ENCODE results near the gene AAMDC. TPM values are rescaled to one million over a fixed set of nuclear protein-coding genes. Genes with fewer than 3 reads are reported as not detected.
A peak's percentile ranks its signal among the peaks of the same experiment; 100 is the strongest.

Gene AAMDC
- total RNA-seq (44.7 TPM), polyA plus RNA-seq (ENCODE audit: insufficient read depth in 1 of 8, insufficient read length in 8 of 8, low replicate concordance in 1 of 8) (10 to 100 TPM; 37.0 to 48.3 (median 42.6) TPM)
- long read RNA-seq, donor 1, transcript AAMDC-202 (4 exons, 531 nt): major isoform, 8 of 10 reads
- long read RNA-seq, donor 1, partial matches to known transcripts: 0 of 10 reads
- long read RNA-seq, donor 1, other reads (novel, unspliced or antisense): 0 of 10 reads
- long read RNA-seq, donor 2, partial matches to known transcripts: 0 of 1 reads
- long read RNA-seq, donor 2, other reads (novel, unspliced or antisense): 0 of 1 reads
- long read RNA-seq, donor 3, transcript AAMDC-206 (5 exons, 579 nt): minor isoform, 5 of 33 reads
- long read RNA-seq, donor 3, transcript AAMDC-202 (4 exons, 531 nt): major isoform, 7 of 33 reads
- long read RNA-seq, donor 3, partial matches to known transcripts: 21 of 33 reads
- long read RNA-seq, donor 3, other reads (novel, unspliced or antisense): 0 of 33 reads
- long read RNA-seq, donor 4, transcript AAMDC-202 (4 exons, 531 nt): major isoform, 9 of 16 reads
- long read RNA-seq, donor 4, transcript AAMDC-206 (5 exons, 579 nt): minor isoform, 6 of 16 reads
- long read RNA-seq, donor 4, partial matches to known transcripts: 0 of 16 reads
- long read RNA-seq, donor 4, other reads (novel, unspliced or antisense): 0 of 16 reads
- long read RNA-seq, donor 5, transcript AAMDC-202 (4 exons, 531 nt): major isoform, 15 of 34 reads
- long read RNA-seq, donor 5, partial matches to known transcripts: 14 of 34 reads
- long read RNA-seq, donor 5, other reads (novel, unspliced or antisense): 0 of 34 reads
- long read RNA-seq, donor 6, transcript AAMDC-206 (5 exons, 579 nt): minor isoform, 19 of 68 reads
- long read RNA-seq, donor 6, transcript AAMDC-202 (4 exons, 531 nt): major isoform, 26 of 68 reads
- long read RNA-seq, donor 6, partial matches to known transcripts: 22 of 68 reads
- long read RNA-seq, donor 6, other reads (novel, unspliced or antisense): 0 of 68 reads
- long read RNA-seq, donor 7, transcript AAMDC-206 (5 exons, 579 nt): minor isoform, 9 of 33 reads
- long read RNA-seq, donor 7, transcript AAMDC-202 (4 exons, 531 nt): major isoform, 23 of 33 reads
- long read RNA-seq, donor 7, partial matches to known transcripts: 0 of 33 reads
- long read RNA-seq, donor 7, other reads (novel, unspliced or antisense): 0 of 33 reads
- long read RNA-seq, donor 8, transcript AAMDC-202 (4 exons, 531 nt): major isoform, 8 of 16 reads
- long read RNA-seq, donor 8, transcript AAMDC-206 (5 exons, 579 nt): minor isoform, 7 of 16 reads
- long read RNA-seq, donor 8, partial matches to known transcripts: 0 of 16 reads
- long read RNA-seq, donor 8, other reads (novel, unspliced or antisense): 0 of 16 reads
- long read RNA-seq, donor 9, transcript AAMDC-202 (4 exons, 531 nt): major isoform, 16 of 23 reads
- long read RNA-seq, donor 9, transcript AAMDC-206 (5 exons, 579 nt): minor isoform, 7 of 23 reads
- long read RNA-seq, donor 9, partial matches to known transcripts: 0 of 23 reads
- long read RNA-seq, donor 9, other reads (novel, unspliced or antisense): 0 of 23 reads
- long read RNA-seq, donor 10, transcript AAMDC-206 (5 exons, 579 nt): minor isoform, 8 of 652 reads
- long read RNA-seq, donor 10, transcript AAMDC-202 (4 exons, 531 nt): major isoform, 18 of 652 reads
- long read RNA-seq, donor 10, partial matches to known transcripts: 615 of 652 reads
- long read RNA-seq, donor 10, other reads (novel, unspliced or antisense): 11 of 652 reads
- long read RNA-seq, donor 11, transcript AAMDC-202 (4 exons, 531 nt): major isoform, 14 of 34 reads
- long read RNA-seq, donor 11, transcript AAMDC-206 (5 exons, 579 nt): major isoform, 14 of 34 reads
- long read RNA-seq, donor 11, partial matches to known transcripts: 5 of 34 reads
- long read RNA-seq, donor 11, other reads (novel, unspliced or antisense): 0 of 34 reads

DNA sequence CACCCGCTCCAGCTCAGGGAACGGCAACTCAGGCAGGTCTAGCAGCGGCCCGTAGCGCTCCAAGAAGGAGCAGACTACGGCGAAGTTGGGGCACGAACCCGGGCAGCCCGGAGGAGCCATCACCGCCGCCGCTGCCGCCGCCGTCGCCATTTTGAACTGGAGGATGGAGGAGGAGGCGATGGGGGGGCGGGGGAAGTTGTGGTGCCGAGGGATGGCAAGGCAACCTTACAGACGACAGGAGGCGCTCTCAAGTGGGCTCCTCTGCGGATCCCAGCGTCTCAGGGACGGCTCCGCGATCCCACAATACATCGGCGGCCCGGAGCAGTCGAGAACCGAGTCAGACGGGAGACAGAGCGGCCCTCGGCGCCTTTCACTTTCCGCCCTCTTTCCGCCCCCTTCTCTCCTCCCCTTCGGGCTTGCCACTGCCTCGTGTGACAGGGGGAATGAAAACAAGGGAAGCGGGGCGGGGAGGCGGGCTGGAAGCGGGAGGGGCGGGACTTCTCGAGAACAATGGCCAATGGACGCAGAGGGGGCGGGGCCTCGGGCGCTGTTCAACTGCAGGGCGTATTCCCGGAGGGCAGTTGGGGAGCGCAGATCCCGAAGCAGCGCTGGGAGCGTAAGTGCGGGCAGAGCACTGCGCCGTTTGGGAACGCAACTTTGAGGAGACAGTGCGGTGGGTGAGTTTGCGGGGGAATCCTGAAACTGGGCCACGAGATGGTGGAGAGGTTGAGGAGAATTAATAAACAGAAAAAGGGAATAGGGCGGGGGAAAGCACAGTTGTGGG lies at the start of gene AAMDC, which contains the start of gene RSF1:
TSS of gene AAMDC (plus strand) at position 580 of the 784 bp plus-strand sequence. CDS start 21,353 bp downstream, outside the sequence.
TSS of gene RSF1 (minus strand) at position 158 of the 784 bp plus-strand sequence. CDS start at position 150, 8 bp downstream.
- no peaks in the 10 kb centered on the region for H3K36me3 ChIP-seq (ENCODE audit: control insufficient read depth, insufficient read depth, low read length)
- peak within 1 kb of the TSS; percentile 97 for H3K27ac ChIP-seq (ENCODE audit: low read length)
- peak within 1 kb of the TSS; percentile 99 for H3K4me3 ChIP-seq (ENCODE audit: low read length)
- H3K27me3 ChIP-seq (ENCODE audit: control insufficient read depth, insufficient read depth, low read length): no peaks in the 10 kb centered on the region
- H3K9me3 ChIP-seq (replicated peaks; ENCODE audit: control insufficient read depth, low read depth, low read length): no peaks in the 10 kb centered on the region
- H3K4me1 ChIP-seq (ENCODE audit: control insufficient read depth, insufficient read depth, low read length): peaks cover 11% of the 10 kb centered on the region
- peak; percentile 100 for DNase-seq
- under 1% methylated on average over 49 of the region's 64 CpGs for WGBS (ENCODE audit: insufficient coverage)

DNA sequence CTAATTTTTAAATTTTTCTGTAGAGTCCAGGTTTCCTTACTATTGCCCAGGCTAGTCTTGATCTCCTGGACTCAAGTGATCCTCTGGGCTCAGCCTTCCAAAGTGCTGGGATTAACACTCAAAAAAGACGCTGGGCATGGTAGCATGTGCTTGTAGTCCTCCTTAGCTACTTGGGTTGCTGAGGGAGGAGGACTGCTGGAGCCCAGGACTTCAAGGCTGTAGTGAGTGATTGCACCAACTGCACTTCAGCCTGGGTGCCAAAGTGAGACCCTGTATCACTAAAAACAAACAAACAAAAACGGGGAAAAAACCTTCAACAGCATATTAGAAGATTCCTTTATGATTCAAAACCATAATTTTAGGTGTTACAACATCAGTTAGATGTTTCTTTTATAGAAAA lies 45.0 kb upstream of the AAMDC start:
- no CpG with 5 or more reads among the region's 2 CpGs for WGBS (ENCODE audit: insufficient coverage)
- Histone ChIP-seq H3K27me3 (ENCODE audit: control insufficient read depth, insufficient read depth, low read length) (no peaks in the 10 kb centered on the region), H3K4me1 (ENCODE audit: control insufficient read depth, insufficient read depth, low read length) (no peaks in the 10 kb centered on the region), H3K9me3 (replicated peaks; ENCODE audit: control insufficient read depth, low read depth, low read length) (no peaks in the 10 kb centered on the region), H3K4me3 (ENCODE audit: low read length) (no peak overlapping the region), H3K27ac (ENCODE audit: low read length) (no peak overlapping the region), H3K36me3 (ENCODE audit: control insufficient read depth, insufficient read depth, low read length) (no peaks in the 10 kb centered on the region)
- DNase-seq: peak; percentile 33

DNA sequence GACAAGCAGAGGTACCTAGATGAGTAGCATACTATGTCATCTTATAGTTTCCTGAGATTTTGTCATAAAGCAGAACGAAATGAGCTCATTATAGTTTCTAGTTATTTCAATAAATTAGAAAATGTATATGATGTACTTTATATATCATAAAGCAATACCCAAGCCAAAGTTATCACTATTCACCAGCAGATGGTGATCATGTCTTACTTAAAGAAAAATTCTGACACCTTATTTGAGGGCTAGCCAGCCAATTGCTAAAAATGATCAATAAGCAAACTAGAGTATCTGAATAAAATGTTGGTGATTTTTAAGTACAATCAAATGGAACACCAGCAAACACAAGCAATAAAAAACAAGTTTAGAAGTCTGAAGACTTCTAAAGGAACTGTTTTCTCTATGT lies 44.5 kb upstream of the AAMDC start:
- Histone ChIP-seq H3K27ac (ENCODE audit: low read length) (no peak overlapping the region), H3K4me1 (ENCODE audit: control insufficient read depth, insufficient read depth, low read length) (no peaks in the 10 kb centered on the region), H3K9me3 (replicated peaks; ENCODE audit: control insufficient read depth, low read depth, low read length) (no peaks in the 10 kb centered on the region), H3K27me3 (ENCODE audit: control insufficient read depth, insufficient read depth, low read length) (no peaks in the 10 kb centered on the region), H3K36me3 (ENCODE audit: control insufficient read depth, insufficient read depth, low read length) (no peaks in the 10 kb centered on the region), H3K4me3 (ENCODE audit: low read length) (no peak overlapping the region)
- DNase-seq: peak; percentile 20
- no CpG with 5 or more reads among the region's 1 CpG for WGBS (ENCODE audit: insufficient coverage)

DNA sequence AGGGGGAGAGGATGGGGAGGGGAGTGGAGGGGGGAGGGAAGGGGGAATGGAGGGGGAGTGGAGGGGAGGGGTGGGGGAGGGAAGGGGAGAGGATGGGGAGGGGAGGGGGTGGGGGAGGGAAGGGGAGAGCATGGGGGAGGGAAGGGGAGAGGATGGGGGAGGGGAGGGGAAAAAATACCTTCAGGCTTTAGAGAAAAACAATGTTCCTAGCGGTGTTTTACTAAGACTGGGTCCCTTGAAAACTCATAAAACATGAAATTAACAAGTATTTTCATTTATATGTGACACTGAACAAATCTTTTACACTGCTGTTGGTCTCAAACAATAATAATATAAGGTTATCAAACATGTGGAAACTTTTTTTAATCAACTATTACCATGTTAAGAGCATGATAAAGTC lies 42.8 kb upstream of the AAMDC start:
- Histone ChIP-seq H3K4me1 (ENCODE audit: control insufficient read depth, insufficient read depth, low read length) (no peaks in the 10 kb centered on the region), H3K27ac (ENCODE audit: low read length) (no peak overlapping the region), H3K36me3 (ENCODE audit: control insufficient read depth, insufficient read depth, low read length) (no peaks in the 10 kb centered on the region), H3K4me3 (ENCODE audit: low read length) (no peak overlapping the region), H3K27me3 (ENCODE audit: control insufficient read depth, insufficient read depth, low read length) (no peaks in the 10 kb centered on the region), H3K9me3 (replicated peaks; ENCODE audit: control insufficient read depth, low read depth, low read length) (no peaks in the 10 kb centered on the region)
- DNase-seq: no peak
- no CpG with 5 or more reads among the region's 1 CpG for WGBS (ENCODE audit: insufficient coverage)

DNA sequence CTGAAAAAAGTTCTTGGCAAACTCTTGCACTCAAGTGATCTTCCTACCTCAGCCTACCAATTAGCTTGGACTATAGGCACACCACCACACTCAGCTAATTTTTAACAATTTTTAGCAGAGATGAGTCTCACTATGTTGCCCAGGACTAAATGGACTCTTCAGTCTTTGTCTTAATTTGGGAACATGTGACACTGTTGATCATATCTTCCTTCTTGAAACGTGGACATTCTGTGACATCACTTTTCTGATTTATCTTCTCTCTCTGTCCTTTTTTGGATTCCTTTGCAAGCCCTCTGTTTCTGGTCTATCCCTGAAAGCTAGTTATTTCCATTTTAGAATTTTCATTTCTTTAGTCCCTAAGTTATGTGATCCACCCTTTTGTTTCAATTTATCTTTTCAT lies 42.4 kb upstream of the AAMDC start:
- Histone ChIP-seq H3K36me3 (ENCODE audit: control insufficient read depth, insufficient read depth, low read length) (no peaks in the 10 kb centered on the region), H3K4me1 (ENCODE audit: control insufficient read depth, insufficient read depth, low read length) (no peaks in the 10 kb centered on the region), H3K27ac (ENCODE audit: low read length) (no peak overlapping the region), H3K9me3 (replicated peaks; ENCODE audit: control insufficient read depth, low read depth, low read length) (no peaks in the 10 kb centered on the region), H3K27me3 (ENCODE audit: control insufficient read depth, insufficient read depth, low read length) (no peaks in the 10 kb centered on the region), H3K4me3 (ENCODE audit: low read length) (no peak overlapping the region)
- WGBS (ENCODE audit: insufficient coverage): no CpG with 5 or more reads among the region's 1 CpG
- DNase-seq: no peak

DNA sequence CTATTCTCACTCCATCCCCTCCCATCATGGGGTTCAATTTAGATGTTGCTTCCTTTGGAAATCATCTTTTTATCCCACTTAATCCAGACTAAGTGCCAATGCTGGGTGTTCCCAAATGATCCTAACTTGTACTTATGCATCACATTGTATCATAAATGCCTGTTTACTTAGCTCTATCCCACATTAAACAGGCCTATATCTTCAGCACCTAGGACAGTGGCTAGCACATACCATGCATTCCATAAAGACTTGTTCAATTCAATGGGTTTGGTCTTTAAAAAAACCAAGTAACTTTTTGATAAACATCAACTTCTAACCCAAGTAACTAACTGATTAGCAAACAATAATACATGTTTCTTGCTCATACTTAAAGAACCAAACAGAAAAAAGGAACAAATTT lies 41.0 kb upstream of the AAMDC start:
- Histone ChIP-seq H3K27ac (ENCODE audit: low read length) (no peak overlapping the region), H3K9me3 (replicated peaks; ENCODE audit: control insufficient read depth, low read depth, low read length) (no peaks in the 10 kb centered on the region), H3K27me3 (ENCODE audit: control insufficient read depth, insufficient read depth, low read length) (no peaks in the 10 kb centered on the region), H3K36me3 (ENCODE audit: control insufficient read depth, insufficient read depth, low read length) (no peaks in the 10 kb centered on the region), H3K4me1 (ENCODE audit: control insufficient read depth, insufficient read depth, low read length) (no peaks in the 10 kb centered on the region), H3K4me3 (ENCODE audit: low read length) (no peak overlapping the region)
- peak; percentile 25 for DNase-seq

DNA sequence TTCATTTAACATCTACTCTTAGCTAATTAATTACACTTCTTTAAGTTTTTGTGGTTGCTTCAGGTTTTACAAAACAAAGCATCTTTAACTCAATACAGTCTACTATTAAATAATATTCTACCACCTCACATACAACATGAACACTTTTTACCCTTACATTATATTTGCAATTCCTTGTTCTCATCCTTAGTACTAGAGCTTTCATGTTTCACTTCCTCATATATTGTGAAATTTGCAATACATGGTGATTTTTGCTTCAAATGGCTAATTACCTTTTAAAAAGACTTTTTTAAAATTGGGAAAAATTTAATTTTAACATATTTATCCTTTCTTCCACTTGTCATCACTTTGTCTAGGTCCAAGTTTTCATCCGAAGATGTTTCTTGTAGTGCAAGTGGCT lies 37.9 kb upstream of the AAMDC start:
- Histone ChIP-seq H3K9me3 (replicated peaks; ENCODE audit: control insufficient read depth, low read depth, low read length) (no peaks in the 10 kb centered on the region), H3K36me3 (ENCODE audit: control insufficient read depth, insufficient read depth, low read length) (no peaks in the 10 kb centered on the region), H3K27ac (ENCODE audit: low read length) (no peak overlapping the region), H3K27me3 (ENCODE audit: control insufficient read depth, insufficient read depth, low read length) (no peaks in the 10 kb centered on the region), H3K4me1 (ENCODE audit: control insufficient read depth, insufficient read depth, low read length) (no peaks in the 10 kb centered on the region), H3K4me3 (ENCODE audit: low read length) (no peak overlapping the region)
- no peak for DNase-seq
- WGBS (ENCODE audit: insufficient coverage): no CpG with 5 or more reads among the region's 1 CpG

DNA sequence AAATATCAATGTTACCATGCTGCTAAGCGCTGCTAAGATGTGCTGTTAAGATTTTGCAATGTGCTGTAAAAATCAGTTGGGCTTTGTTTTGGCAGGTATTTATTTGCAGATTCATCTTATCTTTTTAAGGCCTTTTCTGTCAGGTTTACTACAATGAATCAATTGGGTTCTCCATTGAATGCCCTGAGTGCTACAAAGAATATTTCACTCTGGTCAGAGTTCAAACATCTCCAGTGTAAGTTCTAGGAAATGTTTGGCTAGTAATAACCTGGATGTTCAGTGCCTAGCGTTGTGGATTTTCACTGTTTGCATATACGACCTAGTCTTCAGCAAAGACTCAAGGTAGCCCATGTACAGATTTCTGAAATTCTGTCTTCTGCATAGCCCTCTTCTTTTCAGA lies 36.4 kb upstream of the AAMDC start:
- H3K4me1 ChIP-seq (ENCODE audit: control insufficient read depth, insufficient read depth, low read length): no peaks in the 10 kb centered on the region
- H3K36me3 ChIP-seq (ENCODE audit: control insufficient read depth, insufficient read depth, low read length): no peaks in the 10 kb centered on the region
- DNase-seq: no peak
- WGBS (ENCODE audit: insufficient coverage): 83% methylated on average over 2 of the region's 3 CpGs
- no peak overlapping the region for H3K27ac ChIP-seq (ENCODE audit: low read length)
- H3K27me3 ChIP-seq (ENCODE audit: control insufficient read depth, insufficient read depth, low read length): no peaks in the 10 kb centered on the region
- no peaks in the 10 kb centered on the region for H3K9me3 ChIP-seq (replicated peaks; ENCODE audit: control insufficient read depth, low read depth, low read length)
- no peak overlapping the region for H3K4me3 ChIP-seq (ENCODE audit: low read length)
